Left ventricle myocardium inferior (tissue), 1 donor: ENCODE measurements around the gene ADH4. TPM values are rescaled to one million over a fixed set of nuclear protein-coding genes. Genes with fewer than 3 reads are reported as not detected.
"Not testable (repeated sequence)": the region's sequence is repeated elsewhere in the genome, so short reads cannot be mapped to it uniquely, and the experiment has no call there.

Experiments
- DNase-seq: peaks from one replicate; pipeline ENCODE4 v3.0.0-alpha.2; 2020
- H3K27ac ChIP-seq: fragments of 200-600 bp; replicated peaks from 2 replicates; pipeline ENCODE4 v1.8.0; 2021
- H3K27me3 ChIP-seq: fragments of 200-600 bp; 2 replicates; pipeline ENCODE4 v1.8.0; 2021; ENCODE audit warnings: low read depth
- H3K36me3 ChIP-seq: fragments of 200-600 bp; 2 replicates; pipeline ENCODE4 v1.8.0; 2021
- H3K4me1 ChIP-seq: fragments of 200-600 bp; 2 replicates; pipeline ENCODE4 v1.8.0; 2021
- H3K4me3 ChIP-seq: fragments of 200-600 bp; 2 replicates; pipeline ENCODE4 v1.8.0; 2021; ENCODE audit warnings: mild to moderate bottlenecking, moderate library complexity
- H3K9me3 ChIP-seq: fragments of 200-600 bp; replicated peaks from 2 replicates; pipeline ENCODE4 v1.8.0; 2021
- intact Hi-C: fragments of 100-400 bp; cut with micrococcal nuclease; formaldehyde crosslinking; loops from one replicate; pipeline ENCODE4 v1.11.0; 2022
- long read RNA-seq: library from polyadenylated mRNA; unstranded; transcript quantifications from one replicate; pipeline ENCODE4 v2.0.0, GENCODE V29; 2021
- total RNA-seq: library from RNA; stranded (reverse); fragmentation: NEBNext Ultra II Directional; extraction: Animal tissue kit (Norgen Biotek cat#: 25700); gene quantifications from one replicate; pipeline ENCODE4 v1.2.1, GENCODE V29; 2021
- TF ChIP-seq, protein P1 (sequence below): fragments of 200-600 bp; IDR thresholded peaks from 2 replicates; pipeline ENCODE4 v1.8.0; 2021; ENCODE audit warnings: antibody characterized with exemption, mild to moderate bottlenecking, borderline replicate concordance
- donor health status: DM: no; HTN: yes; CAD: no; lungs with severe emphysema.

ADH4 gene
- total RNA-seq = not detected
- long read RNA-seq = 0 reads

- DNase-seq = no peak
- Histone ChIP-seq H3K9me3 (no peaks in the 10 kb centered on the region), H3K4me1 (no peaks in the 10 kb centered on the region), H3K4me3 (no peak within 1 kb of the TSS), H3K27me3 (no peaks in the 10 kb centered on the region), H3K36me3 (no peaks in the 10 kb centered on the region), H3K27ac (no peak within 1 kb of the TSS)
- intact Hi-C loops = no loop called here
- TF ChIP-seq, protein P1, sequence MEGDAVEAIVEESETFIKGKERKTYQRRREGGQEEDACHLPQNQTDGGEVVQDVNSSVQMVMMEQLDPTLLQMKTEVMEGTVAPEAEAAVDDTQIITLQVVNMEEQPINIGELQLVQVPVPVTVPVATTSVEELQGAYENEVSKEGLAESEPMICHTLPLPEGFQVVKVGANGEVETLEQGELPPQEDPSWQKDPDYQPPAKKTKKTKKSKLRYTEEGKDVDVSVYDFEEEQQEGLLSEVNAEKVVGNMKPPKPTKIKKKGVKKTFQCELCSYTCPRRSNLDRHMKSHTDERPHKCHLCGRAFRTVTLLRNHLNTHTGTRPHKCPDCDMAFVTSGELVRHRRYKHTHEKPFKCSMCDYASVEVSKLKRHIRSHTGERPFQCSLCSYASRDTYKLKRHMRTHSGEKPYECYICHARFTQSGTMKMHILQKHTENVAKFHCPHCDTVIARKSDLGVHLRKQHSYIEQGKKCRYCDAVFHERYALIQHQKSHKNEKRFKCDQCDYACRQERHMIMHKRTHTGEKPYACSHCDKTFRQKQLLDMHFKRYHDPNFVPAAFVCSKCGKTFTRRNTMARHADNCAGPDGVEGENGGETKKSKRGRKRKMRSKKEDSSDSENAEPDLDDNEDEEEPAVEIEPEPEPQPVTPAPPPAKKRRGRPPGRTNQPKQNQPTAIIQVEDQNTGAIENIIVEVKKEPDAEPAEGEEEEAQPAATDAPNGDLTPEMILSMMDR = no peak
These were observed at the start of gene ADH4 for GRCh38 chr4:99144070-99144469. Gene ADH4, minus strand, starts transcription at chr4:99144297. Its CDS starts 75 bp downstream, at chr4:99144222.

GRCh38 chr4:99190336-99190735 lies 46.2 kb upstream of the ADH4 start:
- TF ChIP-seq, protein P1 = no peak
- Histone ChIP-seq H3K27me3 (no peaks in the 10 kb centered on the region), H3K9me3 (peaks cover 19% of the 10 kb centered on the region), H3K27ac (no peak overlapping the region), H3K4me1 (no peaks in the 10 kb centered on the region), H3K36me3 (no peaks in the 10 kb centered on the region), H3K4me3 (no peak overlapping the region)
- no peak for DNase-seq
- intact Hi-C loops = no loop called here

- H3K27me3 ChIP-seq, H3K4me3 ChIP-seq, intact Hi-C loops: not testable (repeated sequence)
These were observed 45.8 kb upstream of the ADH4 start for GRCh38 chr4:99189900-99190299.

GRCh38 chr4:99186029-99186428 lies 41.9 kb upstream of the ADH4 start:
- Histone ChIP-seq H3K4me3 (no peak overlapping the region), H3K4me1 (no peaks in the 10 kb centered on the region), H3K27me3 (no peaks in the 10 kb centered on the region), H3K36me3 (no peaks in the 10 kb centered on the region), H3K27ac (no peak overlapping the region), H3K9me3 (peaks cover 31% of the 10 kb centered on the region)
- DNase-seq = no peak
- intact Hi-C loops = no loop called here
- TF ChIP-seq, protein P1 = no peak

More at GRCh38 chr4:99189900-99190299, 45.8 kb upstream of the ADH4 start:
- H3K36me3 ChIP-seq, H3K4me1 ChIP-seq, DNase-seq, H3K27ac ChIP-seq: not testable (repeated sequence)
- H3K9me3 ChIP-seq = peaks cover 24% of the 10 kb centered on the region

- Histone ChIP-seq H3K9me3 (peaks cover 26% of the 10 kb centered on the region), H3K36me3 (no peaks in the 10 kb centered on the region), H3K4me1 (no peaks in the 10 kb centered on the region), H3K4me3 (no peak overlapping the region), H3K27ac (no peak overlapping the region), H3K27me3 (no peaks in the 10 kb centered on the region)
- no peak for DNase-seq
- intact Hi-C loops = no loop called here
- TF ChIP-seq, protein P1 = no peak
These were observed 41.5 kb upstream of the ADH4 start for GRCh38 chr4:99185581-99185980.

DNA sequence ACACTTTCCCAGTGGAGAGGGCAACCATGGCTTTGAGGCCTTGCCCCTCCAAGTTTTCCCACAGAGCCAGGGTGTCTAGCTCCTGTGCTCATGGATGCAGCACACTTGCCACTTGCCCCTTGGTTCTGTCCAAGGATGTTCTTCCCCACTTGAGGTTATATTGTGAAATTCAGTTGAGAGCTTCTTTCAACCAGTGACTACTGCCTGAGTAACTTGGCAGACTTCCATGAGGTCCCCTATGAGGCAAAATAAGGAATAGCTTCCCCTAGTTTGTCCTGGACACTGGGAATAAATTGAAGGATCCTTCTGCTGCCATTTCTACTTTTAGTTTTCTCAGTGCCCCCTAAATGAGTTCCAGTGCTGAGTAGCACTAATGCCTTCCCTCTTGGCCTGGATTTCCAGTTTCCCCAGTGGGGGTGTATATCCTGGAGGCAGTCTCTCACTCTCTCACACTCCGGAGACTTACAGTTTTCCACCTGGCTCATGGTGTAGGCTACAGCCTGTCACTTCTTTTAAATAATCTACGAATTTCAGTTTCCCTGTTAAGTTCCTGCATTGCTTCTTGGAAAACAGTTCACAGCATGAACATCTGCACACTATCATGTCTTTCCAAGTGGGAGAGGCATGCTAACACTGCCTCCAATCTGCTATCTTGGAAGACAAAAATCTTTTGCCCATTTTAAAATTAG lies 36.4 kb upstream of the ADH4 start:
- Histone ChIP-seq H3K27ac (peak overlapping the region; percentile 19), H3K4me3 (no peak overlapping the region), H3K4me1 (no peaks in the 10 kb centered on the region), H3K9me3 (peaks cover 44% of the 10 kb centered on the region), H3K36me3 (peaks cover 5% of the 10 kb centered on the region), H3K27me3 (no peaks in the 10 kb centered on the region)
- TF ChIP-seq, protein P1 = no peak
- no peak for DNase-seq
- intact Hi-C loops = no loop called here
